GM18951 (cell line): ENCODE measurements around the gene C1RL.

Experiments
- POLR2A ChIP-seq: IDR thresholded peaks from 4 replicates; pipeline ENCODE4 v1.6.1; 2011; ENCODE audit warnings: mild to moderate bottlenecking; ENCODE audit not compliant: insufficient read length, insufficient read depth; ENCODE audit errors: extremely low read depth
- in situ Hi-C: fragments of 300-500 bp; cut with MboI; formaldehyde crosslinking; loops from one replicate; pipeline ENCODE4 v1.12.0; 2022; ENCODE audit warnings: low sequenced_read_pairs, mixed read lengths, inconsistent platforms; ENCODE audit not compliant: unreplicated experiment

The C1RL gene

GRCh38 chr12:7129287-7129871 lies 20.4 kb upstream of the C1RL start:
- in situ Hi-C loops, result no loop called here

GRCh38 chr12:7128681-7129286 lies 19.8 kb upstream of the C1RL start, which contains the start of gene RBP5:
TSS of gene RBP5 (minus strand) at chr12:7128889. CDS start at chr12:7128775, 114 bp downstream.
- in situ Hi-C loops, result no loop called here

More at GRCh38 chr12:7129287-7129871, 20.4 kb upstream of the C1RL start:
- TF ChIP-seq POLR2A, result no peak

GRCh38 chr12:7127916-7128626 lies 19.1 kb upstream of the C1RL start:
- no peak for TF ChIP-seq POLR2A
- in situ Hi-C loops, result no loop called here

More at GRCh38 chr12:7128681-7129286, 19.8 kb upstream of the C1RL start, which contains the start of gene RBP5:
- no peak for TF ChIP-seq POLR2A

GRCh38 chr12:7125632-7126227 lies 16.7 kb upstream of the C1RL start:
- in situ Hi-C loops, result no loop called here
- TF ChIP-seq POLR2A, result no peak

- no peak for TF ChIP-seq POLR2A
- in situ Hi-C loops, result no loop called here
Measured at GRCh38 chr12:7123806-7124522, 14.9 kb upstream of the C1RL start.

GRCh38 chr12:7122811-7123769 lies 14.1 kb upstream of the C1RL start:
- in situ Hi-C loops, result no loop called here
- TF ChIP-seq POLR2A, result no peak

GRCh38 chr12:7121324-7121723 lies 12.3 kb upstream of the C1RL start:
- TF ChIP-seq POLR2A, result no peak
- in situ Hi-C loops, result no loop called here

GRCh38 chr12:7120166-7120565 lies 11.2 kb upstream of the C1RL start:
- in situ Hi-C loops, result no loop called here
- TF ChIP-seq POLR2A, result no peak

GRCh38 chr12:7118881-7119280 lies 9.9 kb upstream of the C1RL start:
- in situ Hi-C loops, result no loop called here
- no peak for TF ChIP-seq POLR2A

- in situ Hi-C loops, result no loop called here
- TF ChIP-seq POLR2A, result no peak
Measured at GRCh38 chr12:7117670-7118069, 8.7 kb upstream of the C1RL start.

- in situ Hi-C loops, result no loop called here
- no peak for TF ChIP-seq POLR2A
Measured at GRCh38 chr12:7116916-7117315, 7.9 kb upstream of the C1RL start.

- in situ Hi-C loops, result no loop called here
- TF ChIP-seq POLR2A, result no peak
Measured at GRCh38 chr12:7116196-7116595, 7.2 kb upstream of the C1RL start.

GRCh38 chr12:7114851-7115250 lies 5.8 kb upstream of the C1RL start:
- in situ Hi-C loops, result no loop called here
- no peak for TF ChIP-seq POLR2A
